HG03066 (cell line): ENCODE measurements around the gene MDFIC.

Experiments
- ATAC-seq: cut with Tn5 transposase; IDR thresholded peaks from one replicate; pipeline ENCODE4 v1.9.1; 2021; ENCODE audit warnings: low read depth; ENCODE audit not compliant: unreplicated experiment

The MDFIC gene

GRCh38 chr7:115032715-115033703 is 111.1 kb downstream of the MDFIC start:
- ATAC-seq = no peak

- ATAC-seq = no peak
These were observed 112.1 kb downstream of the MDFIC start for GRCh38 chr7:115033917-115034459.

DNA sequence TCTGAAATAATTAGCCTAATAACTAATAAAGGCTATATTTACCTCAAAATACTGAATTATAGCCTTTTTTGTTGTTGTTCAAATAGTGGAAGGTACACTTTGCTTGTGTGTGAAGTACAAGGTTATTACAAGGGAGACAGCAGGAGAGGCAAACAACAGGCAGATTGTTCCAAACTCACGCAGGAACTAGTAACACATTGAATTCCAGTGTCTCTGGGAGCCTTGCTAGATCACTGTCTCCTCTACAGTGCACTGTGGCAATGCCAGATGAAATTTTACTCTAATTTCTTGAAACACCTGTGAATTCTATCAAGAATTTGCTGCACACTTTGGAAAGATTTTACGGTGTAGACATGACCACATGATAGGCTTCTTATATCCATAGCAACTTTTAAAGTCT is 112.6 kb downstream of the MDFIC start:
- ATAC-seq = no peak

DNA sequence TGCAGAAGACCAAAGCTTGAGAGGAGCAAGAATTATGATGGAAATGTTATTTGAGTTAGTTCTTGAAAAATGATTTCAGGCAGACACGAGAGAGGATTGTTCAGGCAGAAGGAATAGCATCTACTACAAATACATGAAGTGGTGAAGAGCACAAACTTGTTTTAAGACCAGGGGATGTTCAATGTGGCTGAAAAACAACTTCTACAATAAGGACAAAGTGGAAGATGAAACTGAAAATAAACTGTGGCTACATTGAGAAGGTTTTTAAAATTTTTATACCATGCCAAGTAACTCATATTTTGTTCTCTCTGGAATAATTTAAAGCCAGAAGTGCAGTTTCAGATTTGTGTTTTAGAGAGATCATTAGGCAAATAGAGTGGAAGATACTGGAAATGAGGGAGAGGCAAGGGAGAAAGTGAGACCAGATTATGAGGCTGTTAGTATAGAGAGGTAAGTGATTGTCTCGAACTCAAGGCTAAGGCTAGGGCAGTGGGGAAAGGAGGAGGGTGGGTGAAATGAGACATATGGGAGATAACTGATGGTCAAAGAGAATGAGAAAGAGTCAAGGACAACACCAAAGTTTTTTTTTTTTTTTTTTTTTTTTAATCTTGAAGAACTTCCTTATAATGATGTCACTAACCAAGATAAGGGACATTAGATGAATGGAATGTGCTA is 115.4 kb downstream of the MDFIC start:
- peak; percentile 60 for ATAC-seq

DNA sequence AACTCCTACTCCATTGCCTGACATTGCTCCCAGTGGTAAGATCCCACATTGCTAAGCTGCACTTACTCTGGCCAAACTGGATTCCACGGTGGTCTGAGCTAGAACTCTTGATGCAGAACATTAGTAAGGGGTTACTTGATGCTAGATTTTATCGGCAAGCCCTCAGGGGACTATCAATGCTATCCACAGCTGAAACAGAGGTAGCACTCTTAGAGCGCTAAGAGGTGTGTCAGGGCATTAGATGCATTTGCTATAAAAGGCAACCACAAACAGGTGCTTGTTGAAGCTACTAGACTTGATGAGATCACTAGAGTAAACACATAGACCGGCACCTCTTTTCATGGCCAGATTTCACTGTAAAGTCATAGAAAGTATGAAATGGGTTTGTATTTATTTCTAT is 116.3 kb downstream of the MDFIC start:
- ATAC-seq = no peak

DNA sequence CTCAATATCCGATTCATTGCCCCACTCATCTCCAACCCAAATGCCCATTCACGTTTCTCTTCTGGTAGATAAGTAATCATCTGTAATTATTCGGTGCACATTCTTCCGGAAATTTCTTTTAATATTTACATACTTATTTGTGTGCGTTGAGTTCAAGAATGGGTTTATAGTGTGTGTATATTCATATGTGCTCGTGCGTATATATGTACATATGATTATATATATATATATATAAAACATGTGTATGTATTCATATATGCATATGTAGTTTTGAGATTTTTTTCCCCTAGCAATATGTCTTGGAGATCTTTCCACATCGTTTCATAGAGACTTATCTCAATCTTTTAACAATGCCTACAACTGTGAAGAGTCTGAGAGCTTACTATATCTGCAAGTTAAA is 118.2 kb downstream of the MDFIC start:
- no peak for ATAC-seq

DNA sequence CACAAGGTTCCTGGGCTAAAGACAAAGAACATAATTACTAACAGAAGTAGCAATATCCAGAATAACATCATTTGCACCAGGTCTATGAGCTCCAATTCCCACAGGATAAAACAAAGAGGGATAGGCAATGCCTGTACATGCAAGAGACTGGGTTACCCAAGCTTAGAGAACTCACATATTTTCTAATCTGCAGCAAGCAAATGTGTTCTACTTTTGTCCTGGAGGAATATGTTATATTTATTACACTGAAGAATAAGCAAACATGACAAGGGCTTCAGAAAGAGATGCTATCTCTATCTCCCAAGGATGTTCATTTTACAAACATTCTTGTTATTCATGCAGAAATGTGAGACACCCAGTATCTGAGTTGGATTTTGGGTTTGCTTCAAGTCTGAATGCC is 118.6 kb downstream of the MDFIC start:
- ATAC-seq = no peak

GRCh38 chr7:115042596-115042995 is 120.7 kb downstream of the MDFIC start:
- ATAC-seq = no peak

DNA sequence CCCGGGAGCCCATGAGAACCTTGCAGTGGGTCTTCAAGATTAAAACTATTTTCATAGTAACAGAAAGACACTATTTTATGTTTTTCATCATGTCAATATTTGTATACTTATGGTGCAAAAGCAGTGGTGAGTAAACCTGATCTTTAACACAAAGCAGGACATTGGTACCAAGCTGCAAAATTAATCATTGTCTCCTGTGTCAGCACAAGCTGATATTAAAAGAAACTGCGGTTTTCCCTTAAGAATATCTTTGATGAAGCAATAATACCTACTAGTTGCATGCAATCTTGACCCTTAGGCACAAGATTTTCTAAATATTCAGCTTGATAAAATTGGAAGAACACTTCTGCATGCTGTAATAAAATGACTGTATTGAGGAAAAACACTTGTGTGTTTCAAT is 121.7 kb downstream of the MDFIC start:
- no peak for ATAC-seq

GRCh38 chr7:115044224-115044623 is 122.3 kb downstream of the MDFIC start:
- no peak for ATAC-seq

DNA sequence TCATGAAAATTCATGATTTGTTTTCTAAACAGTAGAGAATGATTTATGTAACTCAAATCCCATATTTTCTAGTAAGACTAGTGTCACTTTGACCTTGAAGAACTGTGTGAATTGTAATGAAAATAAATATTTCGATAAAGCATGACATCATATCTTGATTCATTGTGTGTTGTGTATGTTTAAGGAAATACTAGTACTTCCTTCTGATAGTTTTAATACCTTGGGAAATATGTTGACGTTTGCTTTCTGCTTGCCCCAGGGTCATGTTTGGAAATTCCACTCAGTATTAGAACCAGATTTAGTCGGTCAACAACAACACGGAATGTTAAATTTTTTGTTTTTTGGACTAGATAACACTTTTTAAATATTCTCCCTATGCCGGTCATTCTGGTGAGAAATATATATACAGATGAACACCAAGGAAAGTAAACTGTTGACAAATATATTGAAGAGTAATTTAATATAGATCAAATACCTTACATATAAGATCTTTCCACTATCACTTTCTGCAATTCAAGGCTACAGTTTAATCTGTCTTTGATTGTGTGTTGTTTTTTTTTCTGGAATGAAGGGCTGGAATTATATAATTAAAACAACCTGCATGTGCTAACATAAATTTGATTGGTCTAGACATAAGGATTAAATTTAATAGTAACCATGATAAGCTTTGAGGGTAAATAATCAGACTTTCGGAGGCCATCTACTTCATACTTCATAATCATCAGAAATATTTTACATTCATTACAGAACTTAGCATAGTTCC is 126.2 kb downstream of the MDFIC start:
- no peak for ATAC-seq

DNA sequence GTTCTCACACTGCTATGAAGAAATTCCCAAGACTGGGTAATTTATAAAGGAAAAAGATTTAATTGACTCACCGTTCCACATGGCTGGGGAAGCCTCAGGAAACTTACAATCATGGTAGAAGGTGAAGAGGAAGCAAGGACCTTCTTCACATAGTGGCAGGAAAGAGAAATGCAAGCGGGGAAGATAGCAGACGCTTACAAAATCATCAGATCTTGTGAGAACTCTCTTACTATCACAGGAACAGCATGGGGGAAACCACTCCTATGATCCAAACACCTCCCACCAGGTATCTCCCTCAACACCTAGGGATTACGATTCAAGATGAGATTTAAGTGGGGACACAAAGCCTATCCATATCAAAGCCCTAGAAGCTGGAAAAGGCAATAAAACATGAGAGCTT is 130.8 kb downstream of the MDFIC start:
- ATAC-seq = no peak

DNA sequence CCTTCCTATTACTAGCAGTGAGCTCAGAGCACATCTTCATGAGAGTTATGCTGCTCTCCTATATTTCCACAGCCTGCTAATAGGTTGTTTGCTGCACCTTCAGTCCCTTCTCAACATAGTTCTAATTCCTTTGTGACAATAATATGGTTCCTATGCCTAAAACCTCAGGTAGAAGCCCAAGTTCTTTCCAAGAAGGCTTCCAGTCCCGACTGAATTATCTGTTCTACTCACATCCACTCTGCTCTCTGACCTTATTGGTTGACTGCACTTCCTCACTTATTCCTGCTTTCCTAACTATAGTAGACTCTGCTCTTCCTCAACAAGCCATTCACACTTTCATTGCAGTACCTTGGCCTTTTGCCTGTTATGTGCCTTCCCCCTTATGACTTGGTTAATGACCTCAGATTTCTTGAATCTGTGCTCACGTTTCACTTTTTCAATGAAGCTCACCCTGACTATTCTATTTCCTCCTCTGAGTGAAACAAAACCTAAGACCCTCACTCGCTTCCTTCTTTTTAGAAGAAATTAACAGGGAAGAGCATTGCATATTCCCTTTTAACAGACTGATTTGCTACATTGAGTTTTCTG is 132.7 kb downstream of the MDFIC start:
- ATAC-seq = no peak

- ATAC-seq = no peak
These were observed 134.1 kb downstream of the MDFIC start for GRCh38 chr7:115056019-115056418.

- ATAC-seq = no peak
These were observed 136.8 kb downstream of the MDFIC start for GRCh38 chr7:115058726-115059125.

- ATAC-seq = no peak
These were observed 137.4 kb downstream of the MDFIC start for GRCh38 chr7:115059321-115059720.

DNA sequence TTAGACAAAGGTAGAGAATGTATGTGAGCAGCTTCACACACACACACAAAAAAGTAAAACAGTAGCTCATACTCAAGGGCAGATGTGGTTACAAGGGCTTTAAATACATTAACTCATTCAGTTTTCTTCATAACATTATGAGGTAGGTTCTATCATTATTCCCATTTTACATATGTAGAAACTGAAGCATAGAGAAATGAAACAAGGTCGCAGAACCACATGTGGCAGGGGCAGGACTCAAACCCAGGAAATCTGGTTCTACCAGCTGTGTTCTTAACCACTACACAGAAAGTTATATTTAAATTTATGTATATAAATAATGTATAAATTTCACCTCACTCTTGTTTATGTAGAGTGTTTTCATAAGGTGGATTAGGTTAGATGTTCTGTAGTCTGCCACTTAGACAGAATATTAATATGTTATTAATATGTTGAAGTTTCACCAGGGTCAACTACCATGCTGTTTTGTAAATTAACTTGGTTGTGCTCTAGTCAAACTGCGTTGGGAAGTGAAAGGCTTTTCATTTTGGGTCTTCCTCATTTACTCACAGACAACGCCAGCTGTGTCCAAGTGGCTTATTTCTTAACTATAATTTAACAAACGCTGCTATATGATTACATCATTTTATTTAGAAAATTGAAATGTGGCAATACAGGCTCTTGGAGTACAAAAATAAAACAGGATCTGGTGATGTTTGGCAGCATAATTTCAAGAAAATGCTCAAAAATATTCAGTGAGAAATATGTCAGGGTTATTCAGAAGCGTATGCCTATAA is 138.4 kb downstream of the MDFIC start:
- ATAC-seq = no peak

- peak; percentile 75 for ATAC-seq
These were observed 144.2 kb downstream of the MDFIC start for GRCh38 chr7:115066050-115066449.

DNA sequence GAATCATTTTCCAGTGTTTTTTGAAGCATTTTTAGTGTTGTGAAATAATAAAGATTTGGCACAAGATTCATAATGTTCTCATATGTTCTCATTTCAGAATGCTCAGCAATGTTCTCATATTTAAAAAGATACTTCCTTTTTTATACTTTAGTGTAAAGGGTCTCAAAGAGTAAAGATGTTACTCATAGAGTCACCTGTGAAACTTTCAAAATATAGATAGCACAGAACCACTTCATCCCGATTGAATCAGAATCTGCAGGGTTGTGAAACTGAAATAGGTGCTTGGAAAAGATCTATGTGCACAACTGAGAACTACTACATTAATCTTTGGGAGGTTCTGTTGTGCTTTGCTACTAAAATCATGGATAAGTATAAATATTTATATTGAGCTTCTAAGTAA is 144.7 kb downstream of the MDFIC start:
- ATAC-seq = peak; percentile 51

DNA sequence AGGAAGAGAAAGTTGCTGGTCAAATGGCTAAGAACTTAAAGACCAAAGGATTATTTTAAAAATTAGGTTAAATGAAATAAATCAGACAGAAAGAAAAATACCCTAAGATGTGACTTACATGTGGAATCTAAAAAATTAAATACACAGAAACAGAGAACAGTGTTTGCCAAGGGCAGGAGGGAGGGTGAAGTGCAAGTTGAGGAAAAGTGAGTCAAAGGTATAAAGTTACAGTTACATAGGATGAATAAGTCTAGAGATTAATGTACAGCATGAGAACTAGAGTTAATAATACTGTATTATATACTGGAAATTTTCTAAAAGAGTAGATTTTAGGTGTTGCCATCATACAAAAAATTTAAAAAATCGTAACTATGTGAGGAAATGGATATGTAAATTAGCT is 146.3 kb downstream of the MDFIC start:
- ATAC-seq = no peak
